IPS-20b (cell line): Measurements from ENCODE around the gene ANO2.
"Not testable (repeated sequence)": the region's sequence is repeated elsewhere in the genome, so short reads cannot be mapped to it uniquely, and the experiment has no call there.

ENCODE experiments used
- H3K27ac ChIP-seq: one replicate; pipeline ENCODE4 v1.5.1; 2013; ENCODE audit warnings: low read length
- H3K27me3 ChIP-seq: 2 replicates; pipeline ENCODE4 v1.6.1; 2013; ENCODE audit warnings: mild to moderate bottlenecking, low read length, inconsistent platforms; ENCODE audit not compliant: insufficient read depth
- H3K36me3 ChIP-seq: 2 replicates; pipeline ENCODE4 v1.6.1; 2013; ENCODE audit warnings: low read depth, mild to moderate bottlenecking, inconsistent platforms, low read length, moderate library complexity; ENCODE audit not compliant: insufficient read depth
- H3K4me1 ChIP-seq: 2 replicates; pipeline ENCODE4 v1.6.1; 2013; ENCODE audit warnings: mild to moderate bottlenecking, control low read depth, inconsistent platforms, low read length, moderate library complexity; ENCODE audit not compliant: insufficient read depth
- H3K4me3 ChIP-seq: 2 replicates; pipeline ENCODE4 v1.5.1; 2013; ENCODE audit warnings: mild to moderate bottlenecking, low read length, inconsistent platforms
- H3K9ac ChIP-seq: 2 replicates; pipeline ENCODE4 v1.6.1; 2013; ENCODE audit warnings: low read depth, mild to moderate bottlenecking, inconsistent platforms, low read length, moderate library complexity
- H3K9me3 ChIP-seq: 2 replicates; pipeline ENCODE4 v1.6.1; 2013; ENCODE audit warnings: mild to moderate bottlenecking, low read depth, low read length, inconsistent platforms; ENCODE audit not compliant: insufficient read depth

Gene ANO2

DNA sequence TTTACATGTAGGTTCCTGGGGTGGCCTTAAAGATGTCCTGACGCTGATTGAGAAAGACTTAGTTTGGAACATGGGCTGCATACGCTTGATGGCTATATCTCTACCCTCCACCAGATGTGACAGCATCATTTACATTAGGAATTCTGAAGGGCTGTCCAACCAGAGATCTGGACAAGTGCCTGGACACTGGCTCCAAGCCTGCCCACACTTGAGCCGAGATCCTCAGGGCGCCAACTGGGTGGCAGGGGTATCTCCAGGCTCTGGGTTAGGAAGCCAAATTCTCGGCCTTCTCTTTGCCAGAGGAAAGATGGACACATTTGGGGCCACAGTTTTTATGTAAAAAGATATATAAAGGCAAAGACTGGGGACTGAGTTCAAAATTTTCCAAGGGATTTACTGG, 266.9 kb downstream of the ANO2 start:
- Histone ChIP-seq H3K27me3 (no peaks in the 10 kb centered on the region), H3K27ac (no peak overlapping the region), H3K4me3 (no peak overlapping the region), H3K36me3 (no peaks in the 10 kb centered on the region), H3K9me3 (no peaks in the 10 kb centered on the region), H3K4me1 (no peaks in the 10 kb centered on the region), H3K9ac (no peak overlapping the region)

DNA sequence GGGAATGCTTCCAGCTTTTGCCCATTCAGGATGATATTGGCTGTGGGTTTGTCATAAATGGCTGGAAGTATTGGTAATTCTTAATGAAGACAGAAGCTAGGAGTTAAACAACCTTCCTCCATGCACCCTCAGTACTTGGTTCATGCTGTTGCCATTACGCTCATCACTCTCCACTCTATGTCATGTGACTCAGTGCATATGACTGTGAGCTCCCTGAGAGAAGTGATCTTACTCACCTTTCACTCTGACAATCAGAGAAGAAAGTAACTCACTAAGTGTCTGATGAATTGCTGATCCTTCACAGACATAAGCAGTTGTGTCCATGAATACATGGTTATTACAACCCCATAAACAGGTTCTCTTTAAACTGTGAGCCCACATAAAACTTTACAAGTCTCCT, 275.4 kb downstream of the ANO2 start:
- not testable (repeated sequence) for H3K36me3 ChIP-seq, H3K9me3 ChIP-seq, H3K4me1 ChIP-seq, H3K4me3 ChIP-seq, H3K27me3 ChIP-seq, H3K9ac ChIP-seq, H3K27ac ChIP-seq

- Histone ChIP-seq H3K4me1 (no peaks in the 10 kb centered on the region), H3K27me3 (no peaks in the 10 kb centered on the region), H3K27ac (no peak overlapping the region), H3K9me3 (no peaks in the 10 kb centered on the region), H3K36me3 (no peaks in the 10 kb centered on the region), H3K9ac (no peak overlapping the region), H3K4me3 (no peak overlapping the region)
Observed at GRCh38 chr12:5665615-5666014, 279.4 kb downstream of the ANO2 start.

- no peaks in the 10 kb centered on the region for H3K9me3 ChIP-seq
Observed at GRCh38 chr12:5661811-5662210, 283.2 kb downstream of the ANO2 start.

DNA sequence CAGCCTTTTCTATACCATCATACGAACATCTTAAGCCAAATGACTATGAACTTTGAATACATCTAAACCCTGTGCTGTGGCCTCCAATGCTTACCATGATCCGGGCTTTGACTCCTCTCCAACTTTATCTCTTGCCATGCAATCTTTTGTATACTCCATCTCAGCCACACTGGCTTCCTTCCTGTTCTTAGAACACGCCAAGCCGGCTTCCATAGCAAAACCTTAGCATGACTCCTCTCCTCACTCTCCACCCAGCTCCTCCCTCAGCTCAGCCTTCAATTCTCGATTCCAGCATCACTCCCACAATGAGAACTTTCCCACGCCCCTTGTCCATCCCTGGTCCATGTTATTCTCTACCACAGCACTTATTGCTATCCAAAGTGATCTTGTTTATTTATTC, 284.8 kb downstream of the ANO2 start:
- H3K9me3 ChIP-seq = no peaks in the 10 kb centered on the region
- no peak overlapping the region for H3K27ac ChIP-seq
- H3K4me1 ChIP-seq = no peaks in the 10 kb centered on the region

More at GRCh38 chr12:5661811-5662210, 283.2 kb downstream of the ANO2 start:
- Histone ChIP-seq H3K36me3 (no peaks in the 10 kb centered on the region), H3K27me3 (no peaks in the 10 kb centered on the region), H3K9ac (no peak overlapping the region), H3K4me3 (no peak overlapping the region), H3K4me1 (no peaks in the 10 kb centered on the region), H3K27ac (no peak overlapping the region)

GRCh38 chr12:5658339-5658941, 286.6 kb downstream of the ANO2 start:
- H3K4me1 ChIP-seq, H3K4me3 ChIP-seq, H3K9me3 ChIP-seq, H3K27ac ChIP-seq, H3K36me3 ChIP-seq, H3K9ac ChIP-seq, H3K27me3 ChIP-seq: not testable (repeated sequence)

More for the DNA sequence above, 284.8 kb downstream of the ANO2 start:
- Histone ChIP-seq H3K36me3 (no peaks in the 10 kb centered on the region), H3K27me3 (no peaks in the 10 kb centered on the region), H3K4me3 (no peak overlapping the region), H3K9ac (no peak overlapping the region)

DNA sequence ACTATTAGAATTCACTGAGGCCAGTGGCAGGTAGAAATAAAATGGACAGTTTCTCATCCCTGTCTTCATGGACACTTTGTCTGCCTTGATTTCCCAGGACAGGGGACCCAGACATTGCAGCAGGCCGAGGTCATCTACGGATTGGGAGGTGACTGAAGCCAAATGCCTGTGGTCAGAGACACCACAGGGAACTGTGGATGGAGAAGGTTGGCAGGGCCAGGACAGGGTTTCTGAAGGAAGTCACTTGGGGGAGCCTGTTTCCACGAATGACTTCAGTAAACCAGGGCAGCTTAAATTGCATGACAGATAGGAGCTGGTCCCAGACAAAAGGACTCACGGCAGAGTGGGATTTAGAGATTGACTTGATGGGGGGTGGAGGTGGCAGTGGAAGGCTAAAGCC, 288.2 kb downstream of the ANO2 start:
- Histone ChIP-seq H3K9me3 (no peaks in the 10 kb centered on the region), H3K27me3 (no peaks in the 10 kb centered on the region), H3K27ac (no peak overlapping the region), H3K36me3 (no peaks in the 10 kb centered on the region), H3K4me3 (no peak overlapping the region), H3K9ac (no peak overlapping the region), H3K4me1 (no peaks in the 10 kb centered on the region)

DNA sequence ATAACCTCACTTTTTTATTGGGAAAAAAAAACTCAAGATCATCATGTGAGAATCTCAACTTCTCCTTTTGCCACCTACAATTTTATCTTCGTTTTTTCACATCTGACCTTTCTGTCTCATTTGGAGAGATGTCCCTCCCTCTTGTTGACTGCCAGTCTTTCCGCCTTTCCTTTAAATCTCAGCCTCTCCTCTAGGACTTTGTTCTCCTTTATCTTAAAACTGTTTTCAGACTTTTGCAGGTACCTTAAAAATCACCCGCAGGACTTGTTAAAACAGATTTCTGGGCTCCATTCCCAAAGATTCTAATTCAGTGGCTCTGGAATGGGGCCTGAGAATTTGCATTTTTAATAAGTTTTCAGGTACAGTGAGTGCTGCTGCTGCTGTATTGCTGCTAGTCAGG, 289.9 kb downstream of the ANO2 start:
- H3K9ac ChIP-seq = no peak overlapping the region
- no peak overlapping the region for H3K27ac ChIP-seq
- no peaks in the 10 kb centered on the region for H3K9me3 ChIP-seq
- no peaks in the 10 kb centered on the region for H3K4me1 ChIP-seq
- H3K4me3 ChIP-seq = no peak overlapping the region
- no peaks in the 10 kb centered on the region for H3K36me3 ChIP-seq
- H3K27me3 ChIP-seq = no peaks in the 10 kb centered on the region

GRCh38 chr12:5654019-5654418, 291.0 kb downstream of the ANO2 start:
- no peak overlapping the region for H3K9ac ChIP-seq
- H3K27ac ChIP-seq = no peak overlapping the region
- no peaks in the 10 kb centered on the region for H3K9me3 ChIP-seq
- H3K36me3 ChIP-seq = no peaks in the 10 kb centered on the region
- H3K27me3 ChIP-seq = no peaks in the 10 kb centered on the region
- no peak overlapping the region for H3K4me3 ChIP-seq
- no peaks in the 10 kb centered on the region for H3K4me1 ChIP-seq

DNA sequence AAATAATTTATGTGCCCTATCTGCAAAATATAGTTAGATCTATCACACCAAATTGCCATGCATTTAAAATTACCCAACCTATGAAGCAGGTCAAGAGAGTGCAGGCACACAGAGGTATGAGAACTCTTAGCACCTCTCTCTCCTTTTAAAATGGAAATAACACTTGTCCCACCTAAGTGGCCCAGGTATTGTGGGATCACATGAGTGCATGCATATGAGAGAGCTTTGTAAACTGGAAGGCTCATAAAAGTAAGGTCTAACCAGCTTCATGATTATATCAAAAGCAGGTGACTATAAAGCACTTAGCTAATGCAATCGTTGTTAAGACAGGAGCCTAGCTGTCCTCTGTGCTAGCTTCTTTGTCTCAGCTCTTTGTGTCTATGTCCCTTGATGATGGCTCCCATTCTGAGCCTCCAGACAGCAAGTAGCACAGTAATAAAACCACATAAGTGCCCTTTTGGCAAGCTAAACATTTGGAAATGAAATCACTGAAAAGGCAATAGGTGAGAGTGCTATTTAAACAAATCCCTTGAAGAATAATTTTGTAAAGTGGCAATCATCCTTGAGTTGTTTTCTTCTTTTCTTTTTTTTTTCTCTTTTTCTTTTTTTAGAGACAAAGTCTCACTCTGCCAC, 294.1 kb downstream of the ANO2 start:
- Histone ChIP-seq H3K27ac (no peak overlapping the region), H3K9me3 (no peaks in the 10 kb centered on the region), H3K4me3 (no peak overlapping the region), H3K36me3 (no peaks in the 10 kb centered on the region), H3K4me1 (no peaks in the 10 kb centered on the region; the same call in 1 of the 2 replicates), H3K27me3 (no peaks in the 10 kb centered on the region), H3K9ac (no peak overlapping the region)

- Histone ChIP-seq H3K36me3 (no peaks in the 10 kb centered on the region), H3K4me3 (no peak overlapping the region), H3K9me3 (no peaks in the 10 kb centered on the region), H3K27me3 (no peaks in the 10 kb centered on the region), H3K4me1 (no peaks in the 10 kb centered on the region; the same call in 1 of the 2 replicates), H3K27ac (no peak overlapping the region), H3K9ac (no peak overlapping the region)
Observed at GRCh38 chr12:5650281-5650680, 294.8 kb downstream of the ANO2 start.

- H3K27me3 ChIP-seq = no peaks in the 10 kb centered on the region
- H3K4me1 ChIP-seq = no peaks in the 10 kb centered on the region; the same call in 1 of the 2 replicates
- H3K4me3 ChIP-seq = no peak overlapping the region
- no peak overlapping the region for H3K9ac ChIP-seq
- H3K36me3 ChIP-seq = no peaks in the 10 kb centered on the region
- H3K9me3 ChIP-seq = no peaks in the 10 kb centered on the region
- no peak overlapping the region for H3K27ac ChIP-seq
Observed at GRCh38 chr12:5648692-5649359, 296.2 kb downstream of the ANO2 start.
